C4-2B (cell line): ENCODE results near the gene GHRHR.

Experiments
- H3K27ac ChIP-seq: fragments of 450-650 bp; 2 replicates; pipeline ENCODE4 v1.5.1; 2017
- CTCF ChIP-seq: fragments of 450-650 bp; conservative IDR thresholded peaks from 2 replicates; pipeline ENCODE4 v1.5.1; 2017; ENCODE audit warnings: mild to moderate bottlenecking
- ZFX ChIP-seq: fragments of 450-650 bp; IDR thresholded peaks from 2 replicates; pipeline ENCODE4 v1.6.1; 2017

GHRHR gene

DNA sequence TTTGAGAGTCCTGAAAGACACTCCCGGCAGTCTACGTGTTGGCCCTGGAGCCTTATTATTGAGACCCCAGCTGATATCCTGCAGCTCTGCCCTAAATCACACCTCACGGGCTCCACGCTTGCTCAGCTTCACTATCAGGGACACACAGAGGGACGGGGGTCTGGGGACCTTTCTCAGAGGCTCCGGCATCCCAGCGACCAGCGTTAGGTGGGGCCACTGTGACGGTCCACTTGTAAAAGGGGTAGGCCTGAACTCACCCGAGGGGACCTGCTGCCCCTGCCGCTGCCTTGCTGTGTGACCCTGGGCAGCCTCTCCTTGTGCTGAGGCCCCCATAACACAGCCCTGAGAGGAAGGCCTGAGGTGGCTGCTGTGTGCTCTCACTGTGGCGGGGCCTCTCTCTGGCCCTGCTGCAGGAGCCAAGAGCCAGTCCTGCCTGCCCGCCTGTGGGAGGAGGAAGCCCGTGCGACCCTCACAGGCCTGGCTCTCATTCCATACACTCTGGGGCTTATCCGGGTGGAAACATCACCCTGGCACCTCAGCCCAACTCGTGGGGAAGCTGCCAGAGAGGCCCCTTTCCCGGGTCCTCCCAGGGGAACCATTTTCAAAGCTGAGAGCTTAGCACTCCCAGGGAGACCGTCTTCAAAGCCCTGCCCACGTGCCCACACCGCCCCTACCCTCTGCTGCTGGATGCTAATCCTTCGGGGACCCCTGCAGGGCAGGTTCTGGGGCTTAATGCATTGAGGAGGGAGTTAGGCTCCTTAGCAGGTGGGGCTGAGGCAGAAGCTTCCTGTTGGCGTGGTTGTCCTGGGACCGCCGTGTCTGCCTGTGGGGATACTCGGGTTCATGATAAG is 30.4 kb upstream of the GHRHR start:
- H3K27ac ChIP-seq = no peak overlapping the region
- TF ChIP-seq ZFX (no peak), CTCF (no peak)

DNA sequence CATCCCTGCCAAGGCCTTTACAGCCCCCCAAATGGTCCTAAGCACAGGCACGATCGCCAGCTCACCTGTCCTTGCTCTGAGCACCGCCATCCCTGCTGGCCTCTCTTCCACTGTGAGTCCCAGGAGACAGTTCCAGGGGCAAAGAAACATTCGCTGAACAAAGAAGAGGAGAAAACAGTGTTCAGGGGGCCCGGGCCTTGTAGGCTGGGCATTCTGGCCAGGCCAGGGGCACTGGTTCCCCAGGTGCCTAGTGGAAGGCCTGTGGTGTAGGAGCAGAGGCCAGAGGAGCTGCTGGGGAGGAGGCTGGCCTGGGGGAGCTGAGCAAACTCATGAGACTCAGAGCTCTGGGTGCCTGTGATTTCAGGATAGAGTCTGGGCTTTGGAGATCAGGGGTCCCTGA is 29.5 kb upstream of the GHRHR start:
- no peak for TF ChIP-seq ZFX
- TF ChIP-seq CTCF = no peak
- no peak overlapping the region for H3K27ac ChIP-seq

- TF ChIP-seq CTCF = no peak
- TF ChIP-seq ZFX = no peak
- no peak overlapping the region for H3K27ac ChIP-seq
Measured at GRCh38 chr7:30934732-30935568, 28.8 kb upstream of the GHRHR start.

GRCh38 chr7:30935569-30935877 is 28.2 kb upstream of the GHRHR start:
- no peak for TF ChIP-seq CTCF
- no peak for TF ChIP-seq ZFX
- H3K27ac ChIP-seq = no peak overlapping the region

- no peak overlapping the region for H3K27ac ChIP-seq
- no peak for TF ChIP-seq ZFX
- TF ChIP-seq CTCF = no peak
Measured at GRCh38 chr7:30936650-30937245, 27.0 kb upstream of the GHRHR start.

DNA sequence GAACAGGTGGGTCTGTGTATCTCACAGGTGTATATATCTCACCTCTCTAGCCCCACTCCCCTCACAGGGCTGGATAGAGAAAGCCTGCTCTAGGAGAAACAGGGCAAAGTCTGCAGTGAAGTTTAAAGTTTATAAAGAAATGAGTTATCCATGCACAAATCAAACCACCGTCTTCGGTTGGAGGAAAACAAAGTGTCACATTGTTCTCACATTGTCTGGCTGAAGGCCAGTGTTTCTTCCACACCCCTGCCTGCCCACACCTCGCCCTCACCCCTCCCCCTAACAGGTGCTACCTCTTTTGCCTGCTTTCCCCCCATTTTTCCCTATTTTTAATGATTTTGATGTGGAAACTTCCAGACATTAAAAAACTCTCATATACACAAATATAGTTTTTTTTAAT is 26.3 kb upstream of the GHRHR start:
- no peak overlapping the region for H3K27ac ChIP-seq
- TF ChIP-seq ZFX (no peak), CTCF (no peak)
